Measurements from ENCODE around the gene CSNK2B.

CSNK2B gene

DNA sequence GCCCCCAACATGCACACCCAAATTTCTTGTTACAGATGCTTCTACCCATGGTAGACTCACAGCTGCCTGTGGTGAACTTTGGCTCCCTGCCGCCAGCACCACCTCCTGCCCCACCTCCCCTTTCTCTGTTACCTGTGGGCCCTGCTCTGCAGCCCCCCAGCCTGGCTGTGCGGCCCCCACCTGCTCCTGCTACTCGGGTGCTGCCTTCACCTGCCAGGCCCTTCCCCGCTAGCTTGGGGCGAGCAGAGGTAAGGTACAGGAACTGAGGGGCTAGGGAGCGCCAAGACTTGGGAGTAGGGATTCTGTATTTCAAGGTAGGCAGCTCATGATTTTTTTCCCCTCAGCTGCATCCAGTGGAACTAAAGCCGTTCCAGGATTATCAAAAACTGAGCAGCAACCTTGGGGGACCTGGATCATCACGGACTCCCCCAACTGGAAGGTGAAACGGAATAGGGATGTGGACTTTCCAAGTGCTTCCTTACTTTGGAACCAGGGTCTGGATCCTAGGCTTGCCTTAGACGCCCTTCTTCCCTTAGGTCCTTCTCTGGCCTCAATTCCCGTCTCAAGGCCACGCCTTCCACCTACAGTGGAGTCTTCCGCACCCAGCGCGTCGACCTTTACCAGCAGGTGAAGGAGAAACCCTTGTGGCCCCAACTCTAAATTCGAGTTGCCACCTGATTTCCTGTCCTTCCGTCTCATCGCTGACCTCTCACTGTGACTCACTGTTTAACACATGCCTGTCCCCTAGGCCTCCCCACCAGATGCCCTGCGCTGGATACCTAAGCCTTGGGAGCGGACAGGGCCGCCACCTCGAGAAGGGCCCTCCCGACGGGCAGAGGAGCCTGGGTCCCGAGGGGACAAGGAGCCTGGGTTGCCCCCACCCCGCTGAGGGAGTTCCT is 28.9 kb upstream of the CSNK2B start:
- no peak for DNase-seq (ENCODE audit: low spot score)

DNA sequence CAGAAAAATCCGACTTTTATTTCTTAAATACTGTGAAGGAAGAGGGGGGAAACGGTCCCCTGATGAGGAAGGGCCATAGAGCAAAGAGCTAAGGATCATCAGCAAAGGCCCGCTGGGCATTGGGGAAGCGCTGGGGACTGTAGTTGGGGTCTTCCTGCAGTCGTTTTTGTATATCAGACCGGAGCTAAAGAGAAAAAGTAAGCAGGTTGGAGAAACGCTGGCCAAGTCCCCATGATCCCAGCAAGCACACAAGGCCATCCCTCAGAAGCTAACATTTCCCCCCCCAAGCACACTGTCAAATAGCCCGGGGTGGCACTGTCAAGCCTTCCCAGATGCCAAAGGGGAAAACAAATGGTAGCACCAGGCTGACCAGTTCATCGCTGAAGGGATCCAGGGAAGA is 26.8 kb upstream of the CSNK2B start:
- no peak for DNase-seq (ENCODE audit: low spot score)

GRCh38 chr6:31639449-31639861 is 26.4 kb upstream of the CSNK2B start:
- peak; percentile 69 for DNase-seq (ENCODE audit: low spot score)

GRCh38 chr6:31640612-31641011 is 25.3 kb upstream of the CSNK2B start:
- DNase-seq (ENCODE audit: low spot score), result no peak

DNA sequence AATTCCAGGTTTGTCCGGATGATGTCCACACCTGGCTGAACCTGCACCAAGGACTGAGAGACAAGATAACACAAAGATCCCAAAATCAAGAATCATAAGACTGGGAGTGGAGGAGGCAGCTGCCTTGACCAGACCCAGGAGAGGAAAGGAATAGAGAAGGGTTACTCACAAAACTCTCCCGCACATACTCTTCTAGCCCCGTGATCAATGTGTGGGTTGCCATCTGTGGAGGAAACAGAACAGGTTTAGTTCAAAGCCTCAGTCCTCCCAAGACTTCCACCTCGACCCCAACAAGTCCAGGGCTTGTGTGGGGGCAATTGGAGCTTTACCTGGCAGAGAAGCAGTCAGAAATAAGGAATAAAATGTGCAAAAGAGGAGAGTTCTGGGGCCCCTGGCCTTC is 24.5 kb upstream of the CSNK2B start:
- DNase-seq (ENCODE audit: low spot score), result no peak

DNA sequence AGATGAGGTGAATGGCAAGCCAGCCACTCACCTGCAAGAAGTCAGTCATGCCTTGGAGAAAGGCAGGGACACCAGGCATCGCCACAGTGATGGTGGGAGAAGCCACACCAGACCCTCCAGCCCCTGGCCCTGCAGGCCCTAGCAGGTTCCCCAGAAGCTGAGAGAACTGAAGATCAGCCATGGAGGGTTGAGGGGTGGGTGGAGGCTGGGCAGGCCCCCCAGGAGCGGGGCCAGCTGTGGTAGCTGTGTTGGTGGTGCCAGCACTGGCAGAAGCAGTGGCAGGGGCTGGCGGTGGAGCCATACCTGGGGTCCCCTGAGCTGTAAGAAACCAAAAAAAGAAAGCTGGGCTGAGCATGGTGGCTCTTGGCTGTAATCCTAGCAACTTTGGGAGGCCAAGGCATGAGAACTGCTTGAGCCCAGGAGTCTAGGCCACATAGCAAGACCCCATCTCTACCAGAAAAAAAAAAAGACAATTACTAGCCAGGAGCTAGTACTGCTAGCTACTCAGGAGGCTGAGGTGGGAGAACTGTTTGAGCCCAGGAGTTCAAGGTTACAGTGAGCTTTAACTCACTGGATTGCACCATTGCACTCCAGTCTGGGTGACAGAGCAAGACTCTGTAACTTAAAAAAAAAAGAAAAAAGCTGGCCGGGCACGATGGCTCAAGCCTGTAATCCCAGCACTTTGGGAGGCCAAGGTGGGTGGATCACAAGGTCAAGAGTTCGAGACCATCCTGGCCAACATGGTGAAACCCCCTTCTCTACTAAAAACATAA is 22.9 kb upstream of the CSNK2B start:
- DNase-seq (ENCODE audit: low spot score), result no peak

DNA sequence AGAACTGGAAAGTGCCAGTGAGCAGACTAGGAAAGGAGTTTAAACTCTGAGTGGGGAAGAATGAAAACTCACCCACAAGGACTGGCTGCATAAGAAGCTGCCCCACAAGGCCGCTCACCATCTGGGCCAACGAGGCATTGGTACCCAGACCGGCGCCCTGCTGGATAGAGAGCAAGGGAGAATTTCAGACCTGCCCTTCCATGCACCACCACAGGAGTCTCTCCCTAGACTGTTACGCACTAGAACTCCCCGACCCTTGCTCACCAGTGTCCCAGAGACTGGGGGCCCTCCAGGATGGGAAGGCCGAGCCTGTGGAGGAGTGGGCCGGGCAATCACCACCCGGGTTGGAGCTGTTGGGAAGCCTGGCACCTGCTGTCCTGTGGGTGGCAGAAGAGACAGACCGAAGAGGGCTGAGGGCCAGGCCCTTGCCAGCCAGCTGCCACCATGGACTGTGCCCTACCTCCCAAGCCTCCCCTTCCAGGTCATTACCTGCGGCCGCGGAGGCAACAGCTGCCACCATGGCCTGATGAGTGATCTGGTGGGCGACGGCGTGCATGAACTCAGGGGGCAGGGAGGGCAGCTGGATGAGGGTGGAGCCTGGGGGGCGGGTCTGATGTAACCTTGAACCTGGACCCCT is 21.9 kb upstream of the CSNK2B start:
- no peak for DNase-seq (ENCODE audit: low spot score)

DNA sequence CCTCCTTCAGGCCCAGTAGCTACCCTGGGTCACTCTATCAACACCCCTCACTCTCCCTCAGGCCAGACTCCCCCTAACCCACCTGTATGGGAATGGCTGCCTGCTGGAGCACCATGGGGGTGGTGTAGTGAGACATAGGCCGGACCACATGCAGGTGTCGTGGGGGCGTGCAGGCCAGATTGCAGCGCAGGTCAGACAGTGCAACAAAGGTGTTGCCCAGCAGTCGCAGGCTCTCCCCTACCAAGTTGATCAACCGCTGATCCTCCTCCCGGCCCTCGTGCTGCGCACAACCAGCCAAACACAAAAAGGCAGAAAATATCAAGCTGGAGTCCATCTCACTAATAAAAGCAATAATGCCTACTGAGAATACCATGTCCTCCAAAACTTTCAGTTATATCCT is 20.6 kb upstream of the CSNK2B start:
- DNase-seq (ENCODE audit: low spot score), result no peak

DNA sequence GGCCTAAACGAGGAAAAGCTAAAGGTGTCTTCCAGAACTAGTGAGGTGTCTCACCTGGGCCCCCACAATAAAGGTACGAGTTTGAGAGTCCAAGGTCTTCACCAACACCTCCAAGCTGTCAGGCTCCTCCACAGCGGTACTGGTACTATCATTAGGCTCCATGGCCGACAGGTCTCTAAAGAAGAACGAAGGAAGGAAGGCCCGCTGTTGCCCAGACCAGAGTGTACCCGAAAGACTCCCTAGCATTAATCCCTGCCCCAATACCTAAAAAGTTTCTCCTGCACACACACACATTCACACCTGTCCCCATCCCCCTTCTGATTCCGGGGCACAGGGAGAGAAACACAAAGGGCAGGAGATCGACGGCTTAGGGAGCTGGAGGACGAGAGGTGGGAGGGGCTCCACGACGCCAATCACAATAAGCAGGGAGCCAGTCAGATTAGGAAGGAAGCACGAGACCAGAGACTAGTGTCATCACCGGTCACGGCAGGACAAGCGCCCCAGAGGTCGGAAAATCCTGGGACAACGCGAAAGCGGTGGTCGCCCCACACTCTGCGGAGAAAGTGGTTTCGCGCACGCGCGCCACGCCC is 14.2 kb upstream of the CSNK2B start:
- DNase-seq (ENCODE audit: low spot score), result peak; percentile 86

GRCh38 chr6:31652925-31653724 is 12.8 kb upstream of the CSNK2B start:
- peak; percentile 91 for DNase-seq (ENCODE audit: low spot score)

GRCh38 chr6:31654574-31655348 is 11.1 kb upstream of the CSNK2B start:
- no peak for DNase-seq (ENCODE audit: low spot score)

DNA sequence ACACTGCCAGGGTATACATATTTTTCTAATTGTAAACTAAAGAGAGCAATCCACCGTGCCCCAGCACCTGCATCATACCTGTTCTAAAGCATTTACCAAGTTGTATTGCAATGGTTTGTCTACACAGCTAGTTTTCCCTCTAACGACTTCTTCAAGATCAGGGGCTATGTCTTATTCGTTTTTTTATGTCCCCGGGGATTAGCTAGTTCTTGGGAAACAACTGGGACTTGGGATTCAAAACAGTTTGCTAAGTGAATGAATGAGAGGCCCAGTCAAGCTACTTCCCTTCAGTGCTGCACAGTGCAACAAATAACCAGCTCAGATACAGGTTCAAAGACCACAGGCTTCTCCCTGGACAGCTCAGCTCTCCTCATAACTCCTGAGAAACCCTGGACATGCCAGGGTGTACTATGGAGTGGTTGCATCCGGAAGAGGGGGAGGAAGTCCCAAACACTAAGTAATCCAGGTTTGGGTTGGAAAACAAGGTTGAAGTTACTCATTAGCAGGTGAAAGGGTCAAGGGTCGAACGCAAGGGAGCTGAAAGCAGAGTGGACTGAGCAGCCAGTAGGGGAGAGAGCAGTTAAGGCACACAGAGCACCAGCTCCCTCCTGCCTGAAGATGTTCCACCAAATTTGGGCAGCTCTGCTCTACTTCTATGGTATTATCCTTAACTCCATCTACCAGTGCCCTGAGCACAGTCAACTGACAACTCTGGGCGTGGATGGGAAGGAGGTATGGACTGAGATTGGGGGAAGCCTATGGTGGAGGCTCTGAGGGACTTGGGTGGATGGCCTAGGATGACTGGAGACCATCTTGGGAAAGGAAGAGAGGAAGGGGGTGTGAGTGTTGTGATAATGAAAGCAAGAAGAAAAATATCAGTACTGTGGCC is 10.3 kb upstream of the CSNK2B start, which contains the start of gene APOM:
APOM (plus strand) TSS at position 546 of the 889 bp plus-strand sequence; CDS start at position 619, 73 bp downstream.
- DNase-seq (ENCODE audit: low spot score), result no peak

DNA sequence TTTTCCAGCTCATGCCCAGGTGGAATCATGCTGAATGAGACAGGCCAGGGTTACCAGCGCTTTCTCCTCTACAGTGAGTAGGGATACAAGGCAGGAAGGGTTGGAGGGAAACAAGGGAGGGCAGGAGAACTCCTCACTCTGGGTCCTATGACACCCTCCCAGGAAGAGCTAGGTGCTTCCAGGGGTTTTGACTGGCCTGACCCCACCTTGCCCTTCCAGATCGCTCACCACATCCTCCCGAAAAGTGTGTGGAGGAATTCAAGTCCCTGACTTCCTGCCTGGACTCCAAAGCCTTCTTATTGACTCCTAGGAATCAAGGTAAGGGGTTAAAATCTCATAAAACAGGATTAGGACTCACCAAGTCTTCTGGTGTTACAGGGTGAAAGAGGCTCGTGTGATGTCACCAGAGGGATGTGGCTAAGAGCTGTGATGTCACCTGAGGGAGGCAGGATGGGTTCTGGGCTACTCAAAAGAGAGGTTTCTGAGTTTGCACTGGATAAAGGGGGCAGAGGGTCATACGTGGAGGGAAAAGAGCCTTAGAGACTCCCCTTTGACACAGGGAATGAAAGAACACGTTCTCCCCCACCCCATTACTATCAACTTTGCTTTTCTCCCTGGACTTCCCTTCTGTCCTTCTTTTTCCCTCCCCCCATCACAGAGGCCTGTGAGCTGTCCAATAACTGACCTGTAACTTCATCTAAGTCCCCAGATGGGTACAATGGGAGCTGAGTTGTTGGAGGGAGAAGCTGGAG is 8.3 kb upstream of the CSNK2B start:
- DNase-seq (ENCODE audit: low spot score), result no peak

- DNase-seq (ENCODE audit: low spot score), result no peak
Measured at GRCh38 chr6:31658158-31658688, 7.7 kb upstream of the CSNK2B start.

DNA sequence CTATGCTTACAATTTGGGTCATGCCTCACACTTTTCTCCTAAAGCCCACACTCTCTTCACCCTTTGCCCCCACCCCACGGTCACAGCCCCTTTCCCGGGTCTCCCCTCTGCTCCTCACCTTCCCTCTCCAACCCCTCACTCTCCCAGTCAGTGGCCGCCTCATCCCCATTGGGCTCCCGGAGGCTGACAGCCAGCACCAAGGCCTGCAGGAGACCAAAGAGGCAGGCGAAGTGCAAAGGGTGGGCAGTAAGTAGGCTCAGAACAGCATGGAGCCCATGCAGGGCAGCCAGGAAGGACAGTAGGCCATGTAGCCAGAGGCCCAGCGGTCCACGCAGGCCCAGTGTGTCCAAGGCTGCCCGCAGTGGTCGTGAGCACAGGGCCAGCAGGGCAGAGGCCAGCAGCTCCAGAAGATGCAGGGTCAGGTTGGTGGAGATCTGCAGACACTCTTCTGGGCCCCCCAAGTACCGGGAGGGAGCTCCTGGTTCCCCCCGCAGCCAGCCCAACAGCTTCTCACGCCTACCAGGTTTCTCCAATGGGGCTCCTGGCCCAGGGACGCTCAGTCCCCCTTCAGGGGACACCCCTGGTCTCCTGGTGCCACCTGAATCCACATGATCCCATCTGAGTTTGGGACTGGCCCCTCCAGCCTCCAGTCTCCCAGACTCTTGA is 6.8 kb upstream of the CSNK2B start:
- no peak for DNase-seq (ENCODE audit: low spot score)

GRCh38 chr6:31659649-31660380 is 6.1 kb upstream of the CSNK2B start:
- peak; percentile 42 for DNase-seq (ENCODE audit: low spot score)
